KMS-11 (cell line): Measurements from ENCODE around the gene BBS2.

Source experiments
- H2AFZ ChIP-seq: fragments of 200-600 bp; sonication (generic); 2 replicates; pipeline ENCODE4 v1.6.1; 2016; ENCODE audit warnings: antibody characterized with exemption, mixed run types, low read depth
- H3K27ac ChIP-seq: fragments of 200-600 bp; sonication (generic); 2 replicates; pipeline ENCODE4 v1.6.1; 2016; ENCODE audit warnings: mild to moderate bottlenecking, mixed run types
- H3K27me3 ChIP-seq: fragments of 200-600 bp; sonication (generic); 2 replicates; pipeline ENCODE4 v1.6.1; 2017; ENCODE audit warnings: mild to moderate bottlenecking, low read depth, mixed run types, moderate library complexity; ENCODE audit not compliant: insufficient read depth
- H3K36me3 ChIP-seq: fragments of 200-600 bp; sonication (generic); 2 replicates; pipeline ENCODE4 v1.6.1; 2017; ENCODE audit warnings: mild to moderate bottlenecking, mixed run types; ENCODE audit not compliant: insufficient read depth
- H3K4me1 ChIP-seq: fragments of 200-600 bp; sonication (generic); 2 replicates; pipeline ENCODE4 v1.6.1; 2016; ENCODE audit warnings: mild to moderate bottlenecking, low read depth, mixed run types; ENCODE audit not compliant: poor library complexity, severe bottlenecking
- H3K4me2 ChIP-seq: fragments of 200-600 bp; sonication (generic); 2 replicates; pipeline ENCODE4 v1.7.0; 2016; ENCODE audit warnings: mild to moderate bottlenecking, mixed run types
- H3K4me3 ChIP-seq: fragments of 200-600 bp; sonication (generic); IDR thresholded peaks from 2 replicates; pipeline ENCODE4 v1.6.1; 2017; ENCODE audit warnings: low read depth, low read length, mixed read lengths; ENCODE audit not compliant: insufficient read depth
- H3K79me2 ChIP-seq: fragments of 200-600 bp; sonication (generic); 2 replicates; pipeline ENCODE4 v1.6.1; 2016; ENCODE audit warnings: low read depth, mixed run types; ENCODE audit not compliant: insufficient read depth
- H3K9ac ChIP-seq: fragments of 200-600 bp; sonication (generic); 2 replicates; pipeline ENCODE4 v1.6.1; 2016; ENCODE audit warnings: mild to moderate bottlenecking, mixed run types
- H4K20me1 ChIP-seq: fragments of 200-600 bp; sonication (generic); 2 replicates; pipeline ENCODE4 v1.6.1; 2016; ENCODE audit warnings: mild to moderate bottlenecking, mixed run types; ENCODE audit not compliant: insufficient read depth
- CTCF ChIP-seq: fragments of 200-600 bp; sonication (generic); conservative IDR thresholded peaks from 2 replicates; pipeline ENCODE4 v1.6.1; 2017; ENCODE audit warnings: low read depth, mild to moderate bottlenecking, antibody characterized with exemption, low read length, moderate library complexity, mixed read lengths

BBS2 gene

DNA sequence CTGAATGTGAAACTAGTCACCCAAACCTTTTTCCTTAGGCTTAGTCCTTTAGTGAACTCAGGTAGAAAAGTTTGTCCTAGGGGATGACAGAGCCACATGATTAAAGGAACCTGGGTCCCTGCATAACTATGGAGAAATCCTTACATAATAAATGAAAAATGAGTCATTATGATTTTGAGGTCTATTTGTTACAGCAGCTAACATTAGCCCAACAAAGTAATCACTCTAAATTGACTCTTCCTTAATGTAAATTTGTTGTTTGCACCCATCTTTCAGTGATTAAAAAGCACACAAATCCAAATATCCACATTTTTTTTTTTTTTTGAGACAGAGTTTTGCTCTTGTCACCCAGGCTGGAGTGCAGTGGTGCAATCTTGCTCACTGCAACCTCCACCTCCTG, 36.4 kb downstream of the BBS2 start:
- Histone ChIP-seq H3K4me1 (peaks cover 13% of the 10 kb centered on the region), H3K27ac (no peak overlapping the region), H3K27me3 (no peaks in the 10 kb centered on the region), H3K4me3 (no peak overlapping the region), H3K79me2 (no peaks in the 10 kb centered on the region), H4K20me1 (no peaks in the 10 kb centered on the region), H3K9ac (no peak overlapping the region), H2AFZ (no peak overlapping the region), H3K4me2 (no peak overlapping the region), H3K36me3 (no peaks in the 10 kb centered on the region)
- no peak for TF ChIP-seq CTCF

GRCh38 chr16:56482683-56483236, 37.1 kb downstream of the BBS2 start:
- no peak for TF ChIP-seq CTCF
- no peaks in the 10 kb centered on the region for H3K27me3 ChIP-seq
- H3K4me2 ChIP-seq, result no peak overlapping the region
- H3K27ac ChIP-seq, result no peak overlapping the region
- no peaks in the 10 kb centered on the region for H3K36me3 ChIP-seq
- H4K20me1 ChIP-seq, result no peaks in the 10 kb centered on the region
- H3K9ac ChIP-seq, result no peak overlapping the region
- H3K4me3 ChIP-seq, result no peak overlapping the region
- H3K4me1 ChIP-seq, result peaks cover 20% of the 10 kb centered on the region
- H2AFZ ChIP-seq, result no peak overlapping the region
- H3K79me2 ChIP-seq, result no peaks in the 10 kb centered on the region

DNA sequence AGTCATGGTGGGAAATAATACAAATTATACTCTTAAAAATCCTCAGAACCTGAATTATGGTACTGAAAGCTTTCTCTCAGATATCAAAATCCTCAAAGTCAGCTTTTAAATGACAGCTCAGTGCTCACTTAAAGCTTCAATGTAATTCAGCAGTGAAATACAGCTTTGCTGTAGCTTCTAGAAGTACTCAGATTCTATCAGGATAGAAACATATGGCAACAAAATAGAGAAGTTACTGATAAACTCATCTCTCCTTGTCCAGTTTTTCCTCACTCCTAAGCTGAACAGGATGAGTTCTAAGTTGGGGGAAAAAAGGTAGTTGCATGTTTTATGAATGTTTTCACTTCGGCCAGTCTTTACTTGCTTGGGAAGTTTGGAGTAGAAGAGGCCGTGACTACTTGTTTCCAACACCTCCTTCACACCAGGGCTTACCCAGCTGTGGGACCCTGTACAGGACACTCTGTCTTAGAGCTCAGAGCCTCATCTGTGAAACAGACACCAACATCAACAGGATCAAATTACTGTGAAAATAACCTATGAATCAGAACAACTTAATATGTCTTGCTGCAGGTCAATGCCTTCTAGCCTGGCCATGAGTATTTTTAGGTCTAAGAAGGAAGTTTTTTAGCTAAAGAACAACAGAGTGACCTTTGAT, 38.2 kb downstream of the BBS2 start:
- H4K20me1 ChIP-seq, result no peaks in the 10 kb centered on the region
- no peaks in the 10 kb centered on the region for H3K36me3 ChIP-seq
- H3K4me1 ChIP-seq, result peaks cover 29% of the 10 kb centered on the region
- no peak overlapping the region for H3K4me3 ChIP-seq
- H3K9ac ChIP-seq, result no peak overlapping the region
- no peak for TF ChIP-seq CTCF
- H3K4me2 ChIP-seq, result no peak overlapping the region
- H2AFZ ChIP-seq, result no peak overlapping the region
- H3K27me3 ChIP-seq, result no peaks in the 10 kb centered on the region
- no peak overlapping the region for H3K27ac ChIP-seq
- H3K79me2 ChIP-seq, result no peaks in the 10 kb centered on the region

DNA sequence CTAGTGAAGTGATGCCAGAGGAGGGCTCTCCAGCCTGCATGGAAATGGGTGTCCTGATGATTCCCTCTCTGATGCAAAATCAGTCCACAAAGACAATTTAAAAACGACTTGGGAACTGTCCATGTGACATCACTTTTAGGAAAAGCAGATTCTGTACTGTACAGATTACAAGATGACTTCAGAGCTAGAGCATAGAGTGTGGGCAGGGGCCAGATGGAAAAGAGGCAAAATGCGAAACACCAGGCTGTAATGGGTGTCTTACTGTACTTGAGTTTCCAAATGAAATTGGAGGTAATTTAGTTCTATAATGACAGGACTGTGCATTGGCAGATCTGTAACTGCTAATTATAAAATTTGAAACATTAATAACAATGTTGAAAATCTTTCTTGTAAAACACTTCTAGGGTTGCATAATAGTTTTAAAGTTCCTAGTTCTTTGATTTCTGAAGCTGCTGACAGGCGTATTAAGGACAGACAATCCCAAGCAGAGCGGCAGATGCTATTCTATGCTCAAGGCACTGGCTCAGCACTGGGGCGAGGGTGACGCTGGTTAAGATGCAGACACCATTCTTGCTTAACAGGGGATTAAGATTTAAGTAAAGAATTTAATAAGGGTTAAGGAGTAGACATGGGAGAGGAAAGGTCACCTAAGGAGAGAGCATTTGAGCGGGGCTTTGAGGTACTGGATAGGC, 38.9 kb downstream of the BBS2 start:
- Histone ChIP-seq H3K36me3 (no peaks in the 10 kb centered on the region), H4K20me1 (no peaks in the 10 kb centered on the region), H3K4me2 (no peak overlapping the region), H3K4me1 (peaks cover 31% of the 10 kb centered on the region), H3K27ac (no peak overlapping the region), H3K79me2 (no peaks in the 10 kb centered on the region), H3K27me3 (no peaks in the 10 kb centered on the region), H2AFZ (no peak overlapping the region), H3K9ac (no peak overlapping the region), H3K4me3 (no peak overlapping the region)
- no peak for TF ChIP-seq CTCF
